NCI-H1417 treated with DMSO at 0.1 percent for 48 hours (cell line): ENCODE data around the gene ULK3.

Experiments
- DNase-seq: peaks from one replicate; lab custom pipeline; 2025; lab: John Stamatoyannopoulos, UW

Gene ULK3

DNA sequence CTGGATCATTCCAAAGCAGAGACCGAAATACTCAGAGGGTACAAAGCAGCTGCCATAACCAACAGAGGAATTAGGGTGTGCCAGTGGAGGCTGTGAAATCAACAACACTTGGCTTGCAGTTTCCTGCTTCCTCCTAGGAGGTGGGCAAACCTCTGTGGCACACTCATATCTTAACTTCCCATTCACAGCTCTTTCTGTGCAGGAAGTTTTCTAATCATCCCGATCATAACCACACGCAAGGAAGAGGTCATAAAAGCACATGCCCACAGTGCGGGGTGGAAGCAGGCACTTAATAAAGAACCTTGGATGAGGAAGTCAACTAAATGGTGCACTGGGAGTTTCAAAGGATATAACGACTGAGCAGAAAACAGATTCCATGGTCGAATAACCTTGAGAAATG lies 25.1 kb upstream of the ULK3 start:
- DNase-seq = no peak

DNA sequence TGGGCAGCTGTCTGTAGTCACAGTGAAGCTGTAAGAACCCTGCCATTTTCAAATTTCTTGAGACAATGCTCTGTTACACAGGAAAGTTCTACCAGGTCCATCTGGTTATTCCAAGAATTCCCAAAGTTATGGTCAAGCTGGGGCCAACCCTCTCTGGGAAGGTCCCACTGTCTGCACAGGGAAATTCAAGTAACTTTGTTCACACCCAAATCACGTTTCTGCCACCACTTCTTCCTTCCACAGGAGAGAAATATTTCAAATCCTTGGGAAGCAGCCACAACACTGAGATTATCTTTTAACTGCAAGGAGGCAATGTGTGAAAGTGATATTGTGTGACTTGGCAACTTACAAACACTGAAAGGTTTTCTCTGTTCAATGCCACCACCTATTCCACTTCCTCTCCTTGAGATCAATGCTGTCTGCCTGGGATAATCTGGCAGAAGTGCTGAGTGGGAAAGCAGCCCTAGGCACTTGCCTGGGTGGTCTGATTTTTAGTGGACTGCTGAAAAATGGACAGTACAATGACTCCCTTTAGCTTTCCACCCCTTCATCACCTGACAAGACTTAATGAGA lies 24.6 kb upstream of the ULK3 start:
- no peak for DNase-seq

DNA sequence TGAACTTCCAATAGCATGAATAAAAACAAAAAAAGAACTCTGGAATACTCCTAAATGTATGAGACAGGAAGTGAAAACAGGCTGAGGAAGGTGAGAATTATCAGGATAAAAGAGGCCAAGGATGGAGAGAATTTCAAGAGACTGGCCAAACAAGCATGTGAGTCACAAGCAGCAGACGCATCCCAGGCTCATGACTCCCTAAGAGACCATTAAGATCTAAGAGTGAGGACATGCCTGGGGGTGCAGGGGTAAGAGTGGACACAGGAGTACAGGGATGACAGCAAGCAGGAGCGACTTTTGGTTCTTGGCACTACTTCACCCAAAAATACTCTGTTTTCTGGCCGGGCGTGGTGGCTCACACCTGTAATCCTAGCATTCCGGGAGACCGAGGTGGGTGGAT lies 23.1 kb upstream of the ULK3 start:
- DNase-seq = no peak

DNA sequence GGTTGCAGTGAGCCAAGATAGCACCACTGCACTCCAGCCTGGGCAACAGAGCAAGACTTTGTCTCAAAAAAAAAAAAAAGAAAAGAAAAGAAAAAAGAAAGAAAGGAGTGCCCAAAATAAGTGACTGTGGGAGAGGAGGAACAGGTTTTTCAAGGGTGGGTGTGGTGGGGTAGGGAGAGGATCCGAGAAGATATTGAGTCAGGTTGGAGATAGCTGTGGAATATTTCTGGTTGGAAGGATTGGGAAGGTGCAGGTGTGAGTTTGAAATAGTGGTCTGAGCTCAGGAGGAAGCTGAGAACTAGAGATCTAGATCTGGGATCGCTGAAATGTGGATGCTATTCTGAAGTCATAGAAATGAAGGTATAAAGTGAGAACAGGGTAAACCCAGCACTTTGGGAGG lies 22.4 kb upstream of the ULK3 start:
- no peak for DNase-seq

DNA sequence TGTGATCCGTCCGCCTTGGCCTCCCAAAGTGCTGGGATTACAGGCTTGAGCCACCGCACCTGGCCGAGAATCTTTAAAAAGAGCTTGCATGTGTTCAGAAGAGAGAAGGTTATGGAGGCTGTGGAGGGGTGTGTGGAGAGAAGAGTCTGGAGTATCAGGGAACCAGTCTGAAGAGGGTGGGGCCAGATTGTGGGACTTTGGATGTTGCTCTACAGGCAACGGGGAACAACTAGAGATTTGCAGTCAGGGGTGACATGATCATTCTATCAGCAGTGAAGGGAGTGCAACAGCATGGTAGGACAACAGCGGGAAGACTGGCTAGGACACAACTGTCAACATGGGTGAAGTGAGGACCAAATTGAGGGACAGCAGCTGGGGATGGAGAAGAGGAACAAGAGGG lies 21.3 kb upstream of the ULK3 start:
- no peak for DNase-seq

DNA sequence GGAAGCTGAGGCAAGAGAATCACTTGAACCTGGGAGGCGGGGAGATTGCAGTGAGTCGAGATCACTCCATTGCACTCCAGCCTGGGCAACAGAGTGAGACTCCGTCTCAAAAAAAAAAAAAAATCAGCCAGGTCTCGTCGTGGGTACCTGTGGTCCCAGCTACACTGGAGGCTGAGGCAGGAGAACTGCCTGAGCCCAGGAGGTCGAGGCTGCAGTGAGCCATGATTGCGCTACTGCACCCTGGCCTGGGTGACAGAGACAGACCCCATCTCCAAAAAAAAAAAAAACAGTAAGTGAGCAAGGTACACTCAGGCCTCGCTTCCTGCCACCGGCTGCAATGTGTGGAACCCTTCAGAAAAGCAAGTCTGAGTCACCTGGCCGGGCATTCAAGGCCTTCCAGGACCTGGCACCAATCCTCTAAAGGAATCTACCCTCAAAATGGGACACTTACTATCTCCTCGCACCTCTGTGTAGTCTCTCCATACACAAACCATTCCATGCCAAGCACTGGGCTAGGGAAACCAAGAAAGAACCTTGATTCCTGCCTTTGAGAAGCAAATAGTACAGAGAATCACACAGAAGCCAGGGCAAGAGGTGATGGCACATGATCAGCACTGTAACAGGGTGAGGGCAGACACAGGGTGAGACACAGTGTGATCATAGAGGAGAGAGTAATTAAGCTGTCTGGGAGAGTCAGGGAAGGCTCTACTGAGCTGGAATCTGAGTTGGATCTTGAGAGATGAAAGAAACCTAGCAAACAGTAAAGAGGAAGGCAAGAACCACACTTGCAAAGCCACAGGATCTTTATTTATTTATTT lies 20.5 kb upstream of the ULK3 start:
- DNase-seq = no peak

DNA sequence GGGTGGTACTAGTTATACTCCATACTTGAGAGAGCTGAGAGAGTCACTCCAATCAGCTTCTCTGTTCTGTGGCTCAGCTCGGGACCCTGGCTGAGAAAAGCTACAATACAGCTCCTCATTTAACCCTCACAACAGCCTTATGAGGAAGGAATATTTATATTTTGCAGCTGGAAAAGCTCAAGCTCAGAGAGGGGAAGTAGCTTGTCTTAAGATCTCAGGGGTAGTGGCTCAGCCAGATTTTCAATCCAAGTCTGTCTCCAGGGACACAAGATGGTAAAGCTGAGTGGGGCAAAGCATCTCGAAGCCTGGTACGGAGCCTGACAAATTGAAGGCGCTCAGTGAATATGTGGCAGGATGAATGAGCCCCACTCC lies 15.4 kb upstream of the ULK3 start:
- no peak for DNase-seq

DNA sequence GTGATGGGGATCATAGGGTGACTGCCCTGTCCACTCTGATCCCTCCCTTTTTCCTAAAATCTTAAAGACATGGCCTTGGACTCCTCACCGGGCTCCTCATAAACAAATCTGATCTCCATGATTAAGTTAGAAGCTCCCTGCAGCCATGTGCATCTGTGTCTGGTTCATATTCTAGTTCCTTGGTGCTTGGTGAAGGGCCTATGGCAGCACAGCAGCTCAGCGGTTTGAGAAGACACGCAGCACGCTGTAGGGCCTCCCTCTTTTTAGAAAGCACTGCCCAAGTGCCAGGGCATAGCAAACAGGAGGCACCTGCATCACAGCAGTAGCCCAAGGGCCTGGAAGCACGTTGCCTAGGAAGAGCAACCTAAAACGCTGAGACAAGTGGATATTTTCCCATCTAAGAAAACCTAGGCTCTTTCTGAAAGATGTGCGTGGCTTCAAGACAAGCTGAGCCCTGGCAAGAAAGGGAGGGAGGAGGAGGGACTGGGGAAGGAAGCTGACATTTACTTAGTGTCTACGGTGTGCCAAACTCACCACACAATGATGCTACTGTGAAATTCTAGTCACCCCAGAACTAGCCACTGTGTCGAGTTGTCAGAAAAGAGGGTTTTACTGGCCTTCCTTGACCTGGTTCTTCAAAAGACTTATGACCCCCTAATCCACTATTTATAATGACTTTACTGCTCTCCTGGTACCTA lies 14.9 kb upstream of the ULK3 start:
- DNase-seq = no peak

DNA sequence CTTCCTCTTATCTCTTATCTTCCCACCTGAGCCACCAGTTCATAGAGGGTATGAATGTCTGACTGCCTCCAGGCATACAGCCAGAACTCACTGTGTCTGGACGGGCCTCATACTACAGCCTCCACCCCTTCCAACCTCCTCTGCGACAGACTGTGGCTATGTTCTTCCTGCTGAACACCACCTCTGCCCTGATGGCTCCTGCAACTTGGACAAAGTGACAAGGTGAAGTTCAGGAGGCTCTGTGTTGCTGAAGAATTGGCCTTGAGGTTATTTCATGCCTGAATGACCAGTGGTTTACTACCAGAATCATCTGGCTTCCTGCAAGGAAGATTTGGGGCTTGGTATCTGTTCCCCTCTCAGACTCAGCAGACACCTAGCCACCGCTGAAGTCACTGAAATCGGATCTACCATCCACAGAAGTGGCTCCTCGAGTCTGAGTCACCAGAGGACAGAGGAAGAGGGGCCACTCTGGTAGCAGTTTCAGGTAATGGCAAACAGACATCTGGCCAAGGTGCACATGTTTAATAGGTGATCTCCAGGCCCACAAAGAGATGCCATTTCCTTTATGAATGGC lies 14.2 kb upstream of the ULK3 start:
- DNase-seq = no peak

DNA sequence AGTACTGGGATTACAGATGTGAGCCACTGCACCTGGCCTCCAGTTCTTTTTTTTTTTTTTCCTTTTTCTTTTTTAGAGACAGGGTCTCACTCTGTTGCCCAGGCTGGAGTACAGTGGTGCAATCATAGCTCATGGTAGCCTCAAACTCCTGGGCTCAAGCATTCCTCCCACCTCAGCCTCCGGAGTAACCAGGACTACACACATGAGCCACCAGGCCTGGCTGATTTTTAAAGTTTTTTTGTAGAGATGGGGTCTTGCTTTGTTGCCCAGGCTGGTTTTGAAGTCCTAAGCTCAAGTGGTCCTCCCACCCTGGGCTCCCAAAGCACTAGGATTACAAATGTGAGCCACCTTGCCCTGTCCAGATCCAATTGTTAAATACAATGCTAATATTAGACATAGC lies 13.6 kb upstream of the ULK3 start:
- no peak for DNase-seq

DNA sequence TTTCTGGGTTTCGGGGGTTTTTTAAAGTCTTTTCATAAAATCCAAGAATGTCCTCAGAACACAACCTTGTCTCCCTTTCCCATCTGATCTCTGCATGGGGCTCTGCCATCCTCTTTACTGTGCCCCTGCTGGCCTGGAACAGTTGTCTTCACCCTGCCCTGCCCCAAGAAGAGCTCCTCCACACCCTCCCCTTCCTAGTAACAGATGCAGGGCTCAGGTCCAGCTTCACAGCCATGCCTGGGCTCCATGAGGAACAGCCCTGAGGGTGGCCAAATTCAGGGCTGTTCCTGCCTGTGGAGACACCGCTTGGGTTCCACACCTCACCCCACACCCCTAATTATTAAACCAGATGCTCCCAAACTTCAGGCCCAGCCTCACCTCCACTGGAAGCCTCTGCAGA lies 12.9 kb upstream of the ULK3 start:
- DNase-seq = no peak

DNA sequence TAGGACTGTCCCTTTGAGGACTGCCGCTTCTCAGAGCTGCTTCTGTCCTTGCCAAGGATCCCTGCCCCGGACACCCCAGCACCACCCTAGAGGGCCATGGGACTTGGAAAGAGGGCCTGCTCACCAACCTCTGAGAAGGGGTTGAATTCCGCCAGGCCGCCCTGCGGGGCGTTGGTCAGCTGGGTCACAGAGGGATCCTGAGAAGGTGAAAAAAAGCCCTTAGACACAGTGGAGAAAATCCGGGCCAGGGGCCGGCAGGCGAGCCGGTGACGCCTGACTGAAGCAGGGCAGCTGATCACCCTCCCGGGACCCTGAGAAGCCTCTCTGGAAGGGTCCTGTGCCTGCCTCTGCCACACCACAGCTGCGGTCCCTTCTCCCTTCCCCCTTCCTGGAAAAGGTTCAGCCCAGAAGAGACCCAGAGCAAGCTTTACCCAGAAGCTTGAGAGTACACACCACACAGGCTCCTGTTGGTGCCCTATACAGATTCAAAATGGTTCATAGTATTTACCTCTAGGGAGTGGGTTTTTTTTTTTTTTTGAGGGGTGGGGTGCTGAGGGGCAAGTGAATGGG lies 11.6 kb upstream of the ULK3 start:
- no peak for DNase-seq

DNA sequence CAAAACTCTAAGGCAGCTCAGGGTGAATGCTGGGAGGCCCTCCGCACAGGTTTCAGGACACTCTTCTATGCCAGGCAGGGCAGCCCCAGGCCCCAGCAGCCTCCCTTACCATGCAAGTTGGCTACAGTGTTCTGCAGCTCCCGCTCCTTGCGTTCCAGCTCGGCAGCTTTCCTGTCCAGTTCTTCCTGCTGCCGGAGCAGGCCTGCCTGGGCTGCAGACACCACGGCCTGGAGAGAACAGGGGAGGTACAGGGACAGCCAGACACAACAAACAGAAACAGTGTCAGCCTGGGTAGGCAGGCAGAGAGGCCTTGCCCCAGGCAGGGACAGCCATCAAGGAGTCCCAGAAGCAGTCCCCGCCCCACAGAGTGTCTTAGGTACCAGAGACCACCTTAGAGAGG lies 9.0 kb upstream of the ULK3 start:
- no peak for DNase-seq

DNA sequence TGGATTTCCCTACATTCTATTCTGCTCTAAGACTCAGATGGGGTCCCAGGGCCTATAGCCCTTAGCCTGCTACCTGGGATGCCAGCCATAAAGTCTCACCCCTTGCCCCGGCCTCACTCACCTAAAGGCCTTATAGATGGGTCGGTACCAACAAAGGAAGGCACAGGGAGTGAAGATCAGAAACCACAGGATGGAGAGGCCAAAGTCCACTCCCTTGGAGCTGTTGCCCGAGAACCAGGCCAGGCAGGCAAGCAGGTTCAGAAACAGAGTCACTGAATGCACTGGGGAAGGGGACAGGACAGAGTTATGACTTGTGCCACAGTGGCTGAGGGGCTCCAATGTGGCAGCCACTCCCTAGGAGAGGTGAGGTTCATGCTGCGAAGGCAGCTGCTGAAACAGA lies 7.4 kb upstream of the ULK3 start:
- DNase-seq = no peak

DNA sequence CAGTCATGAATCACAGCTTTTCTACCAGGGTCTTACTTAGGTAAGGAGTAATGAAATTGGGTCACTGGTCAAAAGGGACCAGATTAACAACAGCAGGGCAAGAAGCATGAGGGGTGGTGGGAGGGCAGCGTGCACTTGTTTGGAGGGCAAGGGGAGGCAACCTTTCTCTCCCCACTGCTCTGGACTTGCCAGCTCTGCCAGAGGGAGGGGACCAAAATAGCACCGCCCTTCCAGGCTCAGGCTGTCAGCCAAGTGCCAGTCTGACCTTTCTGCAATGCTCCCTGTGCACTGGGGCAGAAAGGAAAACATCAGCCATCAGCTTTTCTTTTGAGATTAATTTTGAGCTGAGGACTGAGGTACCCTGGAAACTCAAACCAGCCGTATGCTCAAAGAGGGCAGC lies 4.5 kb upstream of the ULK3 start:
- DNase-seq = no peak

DNA sequence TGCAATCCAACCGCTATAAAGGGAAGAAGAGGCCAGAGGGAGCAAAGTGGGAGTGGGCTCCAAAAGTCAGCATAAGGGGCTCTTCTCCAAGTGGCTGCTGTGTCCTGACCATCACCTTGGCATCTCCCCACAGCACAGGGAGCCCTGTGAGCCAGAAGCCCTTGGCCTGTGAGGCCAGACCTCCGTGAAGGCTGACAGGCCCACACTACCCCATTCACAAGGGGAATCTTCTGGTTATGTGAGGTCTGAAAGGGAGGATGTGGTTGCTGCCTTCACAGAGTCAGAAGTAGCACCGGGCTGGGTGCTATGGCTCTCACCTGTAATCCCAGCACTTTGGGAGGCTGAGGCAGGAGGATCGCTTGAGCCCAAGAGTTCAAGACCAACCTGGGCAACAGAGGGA lies 2.6 kb upstream of the ULK3 start:
- DNase-seq = no peak

DNA sequence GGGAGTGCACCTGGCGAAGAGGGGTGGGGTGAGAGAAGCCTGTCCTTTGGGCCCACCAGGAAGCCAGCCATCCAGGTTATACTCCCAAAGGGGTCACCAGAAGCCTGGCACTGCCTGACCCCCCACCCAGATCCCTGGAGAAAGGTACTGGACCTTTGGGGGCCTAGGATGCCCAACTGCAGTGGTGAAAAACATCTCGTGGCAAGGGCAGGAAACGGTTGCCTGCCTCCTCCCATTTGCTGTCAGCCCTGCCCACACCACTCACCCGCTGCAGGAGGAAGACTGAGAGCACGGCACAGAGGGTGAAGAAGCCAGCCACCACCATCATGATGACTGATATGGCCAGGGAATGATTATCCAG lies 2.2 kb upstream of the ULK3 start:
- DNase-seq = no peak

DNA sequence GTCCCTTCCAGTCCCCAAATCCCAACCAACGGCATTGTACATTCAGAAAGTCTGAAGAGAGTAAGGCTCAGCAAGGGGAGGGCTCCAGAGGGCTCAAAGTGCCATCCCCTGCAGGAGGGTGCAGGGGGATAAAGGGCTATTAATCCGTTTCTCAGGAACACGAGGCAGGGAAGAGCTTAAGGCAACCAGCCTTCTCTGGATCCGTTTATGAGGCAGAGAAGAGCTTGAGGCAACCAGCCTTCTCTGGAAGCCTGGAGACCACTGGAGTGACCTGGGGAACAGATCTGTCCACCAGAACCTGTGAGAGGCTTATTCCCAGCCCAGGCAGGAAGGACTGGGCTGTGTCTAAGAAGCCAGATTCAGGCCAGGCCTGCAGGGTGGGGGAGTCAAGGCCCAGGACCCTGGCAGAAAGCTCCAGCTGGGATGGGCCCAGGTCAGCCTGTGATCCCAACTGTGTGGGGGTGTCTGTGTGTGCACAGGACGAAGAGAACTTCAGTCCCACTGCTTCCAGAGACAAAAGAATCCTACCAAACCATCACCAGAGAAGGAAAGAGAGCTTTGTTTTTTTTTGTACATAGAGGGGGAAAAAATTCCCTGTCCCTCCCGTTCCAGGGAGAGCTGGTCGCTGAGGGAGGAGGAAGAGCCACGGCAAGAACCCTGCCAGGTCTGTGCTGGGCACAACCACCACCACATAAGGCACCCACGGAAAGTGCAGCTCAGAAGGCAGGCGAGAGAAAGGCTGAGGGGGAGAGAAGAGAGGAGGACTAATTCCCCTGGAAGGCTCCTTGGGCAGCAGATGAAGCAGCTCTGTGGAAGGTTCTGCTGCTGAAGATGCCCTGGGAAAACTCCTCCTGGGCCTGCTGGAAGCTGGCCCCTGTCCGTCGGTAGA lies 1.6 kb upstream of the ULK3 start:
- no peak for DNase-seq

DNA sequence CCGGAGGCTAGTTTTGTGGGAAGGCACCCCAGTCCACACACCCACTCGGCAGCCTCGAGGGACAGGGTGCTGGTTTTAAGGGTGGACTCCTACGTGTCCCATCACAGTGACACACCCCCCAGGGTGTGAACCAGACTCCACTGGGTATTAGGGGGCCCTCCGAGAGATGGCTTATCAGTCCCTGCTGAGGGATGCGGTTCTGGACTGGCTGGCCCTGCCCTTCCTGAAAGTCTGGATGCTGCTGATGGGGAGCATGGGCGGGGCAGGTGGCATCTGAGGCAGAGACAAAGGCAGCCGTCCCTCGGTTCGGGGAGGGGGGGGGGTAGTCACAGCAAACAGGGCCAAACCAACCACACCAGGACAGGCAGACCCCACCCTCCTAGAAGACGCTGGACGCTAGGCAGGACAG lies 939 bp upstream of the ULK3 start:
- DNase-seq = no peak

DNA sequence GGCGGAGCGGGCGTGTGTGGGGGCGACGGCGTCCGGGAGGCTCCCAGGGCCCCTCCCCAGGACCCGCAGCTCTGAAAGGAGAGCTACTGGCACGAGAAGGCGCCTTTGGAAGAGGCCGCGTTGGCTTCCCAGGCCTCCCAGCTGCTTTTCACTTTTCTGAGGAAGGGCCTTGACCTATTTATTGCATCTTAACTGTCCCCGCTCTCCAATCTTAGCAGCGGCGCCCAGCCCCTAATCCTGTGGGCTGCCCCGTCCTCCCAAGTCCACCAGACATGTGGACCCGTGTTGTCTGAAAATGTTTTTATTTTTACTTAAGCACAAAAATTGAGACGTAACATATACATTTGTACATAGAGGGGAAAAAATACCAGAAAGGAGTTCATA lies 481 bp upstream of the ULK3 start:
- no peak for DNase-seq

DNA sequence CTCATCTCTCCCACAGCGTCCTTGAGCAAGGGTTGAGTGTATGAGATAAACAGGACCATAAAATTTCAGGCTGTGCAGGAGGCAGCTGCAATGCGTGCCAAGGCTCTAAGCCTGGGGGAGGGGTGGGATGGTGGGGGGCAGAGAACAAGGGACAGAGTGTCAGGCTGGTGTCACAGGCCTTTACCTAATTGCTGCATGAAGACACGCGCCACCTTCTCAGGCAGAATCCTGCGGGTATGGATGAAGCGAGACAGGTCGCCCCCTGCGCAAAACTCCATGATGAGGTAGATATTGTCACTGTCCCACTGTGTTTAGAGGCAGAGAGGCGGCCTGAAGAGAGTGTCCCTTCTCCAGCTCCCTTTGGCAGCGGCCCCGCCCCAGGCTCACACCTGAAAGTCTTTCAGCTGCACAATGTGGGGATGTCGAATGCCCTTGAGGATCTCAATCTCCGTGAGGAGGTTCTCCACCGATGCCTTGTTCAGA lies 1.0 kb downstream of the ULK3 start:
- no peak for DNase-seq
